Kidney glomerular epithelial cell (primary cell): Measurements from ENCODE around the gene ABCG8.
"Not testable (repeated sequence)": the region's sequence is repeated elsewhere in the genome, so short reads cannot be mapped to it uniquely, and the experiment has no call there.

Experiments used
- DNase-seq: peaks from one replicate; lab custom pipeline; 2025; lab: John Stamatoyannopoulos, UW

The ABCG8 gene

DNA sequence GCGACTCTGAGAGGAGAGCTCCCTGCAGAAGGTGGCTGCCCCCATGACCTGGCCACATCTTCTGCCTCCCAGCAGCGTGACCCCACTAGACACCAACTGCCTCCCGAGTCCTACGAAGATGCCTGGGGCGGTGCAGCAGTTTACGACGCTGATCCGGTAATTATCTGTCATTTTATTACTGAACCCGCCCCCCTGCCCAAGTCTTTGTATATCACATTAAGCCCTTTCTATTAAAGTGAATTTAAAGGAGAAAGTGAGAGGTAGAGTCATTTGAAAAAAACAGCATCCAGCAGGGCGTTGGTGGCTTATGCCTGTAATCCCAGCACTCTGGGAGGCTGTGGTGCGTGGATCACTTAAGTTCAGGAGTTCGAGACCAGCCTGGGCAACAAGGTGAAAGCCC is 33.4 kb downstream of the ABCG8 start:
- DNase-seq = no peak

DNA sequence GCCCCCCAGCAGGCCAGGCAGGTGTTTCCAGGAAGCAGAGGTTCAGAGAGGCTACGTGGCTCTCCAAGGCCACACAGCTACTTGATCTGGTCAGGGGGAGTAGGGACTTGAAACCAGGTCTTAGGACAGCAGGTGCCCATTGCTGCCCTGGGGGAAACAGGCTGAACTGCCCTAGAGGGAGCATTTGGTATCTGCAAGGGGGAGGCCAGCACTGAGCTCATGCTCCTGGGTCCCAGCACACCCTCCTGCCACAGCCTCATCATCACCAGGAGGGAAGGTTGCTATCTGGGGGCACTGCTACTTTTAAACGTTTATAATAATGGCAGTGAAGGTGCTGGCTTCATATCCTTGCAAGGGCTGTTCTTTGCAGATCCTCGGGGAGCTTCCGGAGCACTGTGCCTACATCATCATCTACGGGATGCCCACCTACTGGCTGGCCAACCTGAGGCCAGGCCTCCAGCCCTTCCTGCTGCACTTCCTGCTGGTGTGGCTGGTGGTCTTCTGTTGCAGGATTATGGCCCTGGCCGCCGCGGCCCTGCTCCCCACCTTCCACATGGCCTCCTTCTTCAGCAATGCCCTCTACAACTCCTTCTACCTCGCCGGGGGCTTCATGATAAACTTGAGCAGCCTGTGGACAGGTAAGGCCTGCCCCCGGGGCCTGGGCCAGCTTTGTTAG is 36.1 kb downstream of the ABCG8 start:
- no peak for DNase-seq

DNA sequence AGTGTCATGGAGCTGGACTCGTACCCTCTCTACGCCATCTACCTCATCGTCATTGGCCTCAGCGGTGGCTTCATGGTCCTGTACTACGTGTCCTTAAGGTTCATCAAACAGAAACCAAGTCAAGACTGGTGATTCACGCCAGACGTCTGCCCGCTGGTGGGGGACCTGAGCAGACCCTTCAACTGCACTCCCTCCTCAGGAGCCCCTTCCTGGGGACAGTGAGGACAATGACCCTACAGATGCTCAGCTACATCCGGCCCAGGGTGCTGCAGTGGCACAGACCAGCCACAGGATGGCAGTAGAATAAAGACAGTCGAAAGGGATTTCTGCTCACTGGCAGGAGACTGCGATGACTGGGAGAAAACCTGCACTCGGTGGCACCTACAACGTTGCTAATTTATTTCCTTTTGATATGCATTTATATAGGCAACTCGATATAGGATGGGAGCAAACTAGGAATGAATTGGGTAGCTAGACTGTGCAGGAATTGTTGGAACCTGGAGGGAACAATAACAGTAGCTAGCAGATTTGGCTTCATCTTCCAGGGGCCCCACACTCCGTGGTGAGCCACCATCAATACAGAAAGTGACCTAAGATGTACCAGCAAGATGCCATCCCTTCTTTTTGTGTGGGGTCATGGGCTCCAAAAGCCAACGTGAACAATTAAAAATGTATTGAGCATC is 39.2 kb downstream of the ABCG8 start:
- peak; percentile 47 for DNase-seq

DNA sequence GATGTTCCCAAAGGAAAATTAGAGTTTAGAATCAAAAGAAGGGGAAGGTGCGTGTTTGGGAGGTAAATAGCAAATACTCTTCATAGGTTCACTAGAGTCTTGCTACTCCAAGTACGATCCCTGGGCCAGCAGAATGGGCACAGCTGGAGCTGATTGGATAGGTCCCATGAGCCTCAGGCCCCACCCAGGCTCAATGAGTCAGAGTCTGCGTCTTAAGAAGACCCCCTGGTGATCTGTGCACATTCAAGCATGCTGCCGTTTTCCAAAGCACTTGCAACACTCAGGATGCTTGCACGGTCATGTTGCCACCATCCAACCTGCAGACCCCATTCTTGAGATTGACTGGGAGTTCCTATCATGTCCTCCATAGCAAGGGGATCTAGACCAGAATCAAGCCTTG is 40.5 kb downstream of the ABCG8 start:
- DNase-seq = no peak

DNA sequence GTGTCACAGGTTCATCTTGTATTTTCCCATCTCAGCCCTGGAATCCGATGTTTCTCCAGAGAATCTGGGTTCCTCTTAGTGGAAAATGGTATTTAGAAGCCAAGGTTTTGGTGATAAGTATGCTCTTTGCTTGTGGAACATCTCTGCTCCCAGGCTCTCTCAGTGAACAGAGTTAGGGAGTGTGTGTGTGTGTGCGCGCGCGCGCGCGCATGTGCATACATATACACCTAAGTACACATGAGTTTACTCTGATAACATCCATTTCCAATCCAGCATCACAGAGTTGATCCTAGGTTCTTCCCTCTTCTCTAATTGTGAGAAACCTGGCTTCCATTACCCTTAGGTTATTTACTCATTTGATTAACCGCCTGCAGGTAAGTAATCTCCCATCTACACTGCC is 41.7 kb downstream of the ABCG8 start:
- DNase-seq = no peak

DNA sequence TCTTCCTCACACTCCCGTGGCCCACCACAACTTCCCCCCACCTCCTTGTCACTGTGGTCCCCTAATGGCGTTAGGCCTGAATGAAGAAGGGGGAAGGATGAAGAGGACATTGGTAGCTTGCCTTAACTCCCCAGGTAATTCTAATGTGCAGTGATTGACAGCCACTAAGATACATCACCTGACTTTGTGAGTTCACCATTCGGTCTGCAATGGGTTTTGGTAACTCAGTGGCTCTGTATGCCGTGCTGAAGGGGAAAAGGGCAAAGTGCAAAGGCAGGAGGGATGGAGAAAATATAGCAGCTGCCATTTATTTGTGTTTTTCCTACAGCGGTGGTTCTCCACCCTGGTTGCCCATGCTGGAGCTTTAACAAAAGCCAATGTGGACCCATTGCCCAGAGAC is 42.2 kb downstream of the ABCG8 start:
- DNase-seq = no peak

DNA sequence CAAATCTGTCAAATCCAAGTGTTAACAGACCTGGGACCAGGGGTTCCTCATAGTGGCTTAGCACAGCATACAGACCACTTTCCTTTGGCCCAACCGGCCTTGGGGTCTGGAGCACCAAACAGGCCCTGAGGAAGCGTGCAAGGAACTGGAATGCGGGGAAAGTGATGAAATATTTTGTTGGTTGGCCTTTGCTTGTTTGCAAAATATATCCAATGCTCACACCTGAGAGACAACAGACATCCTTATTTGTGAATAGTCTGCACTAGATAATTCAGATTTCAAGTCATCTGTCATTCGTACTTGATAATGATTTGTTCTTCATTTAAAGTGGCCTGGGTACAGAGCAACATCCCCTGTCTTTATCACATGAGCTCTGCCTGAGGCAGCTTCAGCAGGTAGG is 43.5 kb downstream of the ABCG8 start:
- no peak for DNase-seq

DNA sequence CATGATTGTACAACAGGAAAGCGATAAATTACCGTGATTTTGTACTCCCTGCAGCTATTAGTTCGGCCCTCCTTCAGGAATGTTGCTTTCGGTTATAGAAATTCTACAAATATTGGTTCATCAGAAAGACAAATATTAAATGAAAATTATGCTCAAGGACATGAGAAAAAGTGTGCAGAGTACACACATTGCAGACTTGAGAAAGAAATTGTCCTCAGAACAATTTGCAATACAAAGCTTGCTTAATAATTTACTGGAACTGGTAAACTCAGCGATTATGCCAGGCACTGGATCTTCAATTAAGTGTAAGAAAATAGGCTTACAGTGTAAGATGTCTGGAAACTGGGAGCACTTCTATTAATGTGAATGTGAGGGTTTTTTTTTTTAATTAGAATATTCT is 45.9 kb downstream of the ABCG8 start:
- no peak for DNase-seq

DNA sequence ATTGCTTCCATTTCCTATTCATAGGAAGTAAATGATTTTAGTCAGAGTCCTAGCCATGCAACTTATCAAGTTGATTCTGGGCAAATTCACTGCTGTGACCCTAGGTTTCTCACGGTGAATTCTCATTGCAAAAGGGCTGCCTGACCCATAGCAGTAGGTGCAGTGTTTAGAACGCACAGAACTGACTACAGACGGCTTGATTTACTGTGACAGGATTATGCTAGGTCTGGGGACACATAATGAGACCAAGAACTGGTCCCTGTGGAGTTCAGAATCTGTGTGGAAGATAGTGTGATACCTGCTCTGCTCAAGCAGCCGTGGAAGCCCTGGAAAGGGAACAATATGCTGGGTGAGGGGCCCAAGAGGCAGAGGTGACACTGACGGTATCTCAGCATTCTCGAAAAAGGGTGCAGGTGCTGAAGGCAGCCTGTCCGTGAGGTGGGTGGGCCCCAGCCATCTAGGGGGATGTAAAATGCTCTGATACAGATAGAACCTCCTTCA is 46.4 kb downstream of the ABCG8 start:
- no peak for DNase-seq

DNA sequence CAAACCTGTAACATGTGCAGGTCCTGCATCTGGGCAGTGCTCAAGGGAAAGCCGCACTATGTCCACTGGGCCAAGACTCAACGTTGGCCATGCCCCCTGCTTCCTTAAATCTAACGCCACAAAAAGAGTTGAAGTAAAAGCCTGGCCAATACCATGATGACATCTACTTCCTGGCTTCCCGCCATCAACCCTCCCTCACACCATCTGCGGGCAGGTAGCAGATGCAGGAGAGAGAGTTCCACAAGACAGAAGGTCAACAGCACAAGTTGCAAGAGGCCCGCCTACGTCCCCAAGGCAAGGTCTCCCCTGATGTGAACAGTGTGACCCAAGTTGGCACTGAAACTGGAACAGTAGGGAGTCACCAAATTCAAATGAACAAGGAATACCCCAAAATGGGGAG is 48.4 kb downstream of the ABCG8 start:
- DNase-seq = no peak

DNA sequence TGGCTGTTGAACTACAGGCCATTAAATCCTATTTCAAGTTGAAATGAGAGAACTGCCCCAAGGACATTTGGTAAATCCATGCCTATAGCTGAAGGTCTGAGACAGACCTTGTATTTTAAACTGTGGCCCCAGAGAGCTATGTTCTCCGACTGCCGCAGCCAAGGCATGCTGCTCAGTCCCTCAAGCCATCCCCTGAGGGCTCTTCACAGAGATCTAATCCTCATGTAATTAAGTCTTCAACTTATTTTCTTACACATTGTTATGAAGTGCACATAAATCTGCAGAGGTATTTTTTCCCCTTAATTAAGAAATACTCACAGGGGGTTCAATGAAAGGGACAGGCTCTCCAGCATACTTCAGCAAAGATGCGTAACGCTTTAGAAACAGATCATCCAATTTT is 50.6 kb downstream of the ABCG8 start:
- DNase-seq = no peak

DNA sequence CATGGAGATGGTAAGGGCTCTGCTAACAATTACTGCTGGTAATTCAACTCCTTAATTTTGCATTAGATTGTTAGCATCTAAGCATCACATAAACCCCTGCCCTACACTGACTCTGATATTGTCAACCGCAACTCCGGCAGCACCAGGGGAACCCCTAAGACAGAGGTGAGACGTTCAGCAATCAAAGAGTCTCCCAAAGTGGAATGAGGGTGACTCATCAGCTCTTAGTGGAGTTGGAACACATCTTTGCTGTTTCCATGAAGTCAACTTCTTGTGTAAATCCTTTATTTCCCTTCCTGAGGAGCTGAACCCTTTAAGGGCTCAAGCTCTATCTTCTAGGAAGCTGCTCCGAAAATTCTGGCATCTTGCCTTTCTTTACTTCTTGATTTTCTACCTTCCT is 52.1 kb downstream of the ABCG8 start:
- DNase-seq = no peak

DNA sequence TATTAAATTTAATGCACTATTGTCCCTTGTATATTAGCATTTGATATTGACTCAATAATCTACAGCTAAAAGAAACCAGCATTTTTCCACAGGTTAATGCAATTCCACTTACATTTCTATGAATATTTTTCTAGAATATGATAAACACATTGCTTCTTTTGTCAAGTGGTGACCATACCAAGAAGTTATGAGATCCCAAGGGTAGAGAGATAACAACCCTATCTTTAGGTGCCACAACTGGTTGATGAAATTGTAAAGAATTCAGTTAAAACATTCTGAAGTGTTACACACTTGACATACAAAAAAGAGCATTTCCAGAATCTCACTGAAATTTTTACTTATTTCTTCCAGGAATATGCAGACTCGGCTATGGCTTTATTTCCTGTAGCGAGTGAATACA is 56.0 kb downstream of the ABCG8 start:
- no peak for DNase-seq

DNA sequence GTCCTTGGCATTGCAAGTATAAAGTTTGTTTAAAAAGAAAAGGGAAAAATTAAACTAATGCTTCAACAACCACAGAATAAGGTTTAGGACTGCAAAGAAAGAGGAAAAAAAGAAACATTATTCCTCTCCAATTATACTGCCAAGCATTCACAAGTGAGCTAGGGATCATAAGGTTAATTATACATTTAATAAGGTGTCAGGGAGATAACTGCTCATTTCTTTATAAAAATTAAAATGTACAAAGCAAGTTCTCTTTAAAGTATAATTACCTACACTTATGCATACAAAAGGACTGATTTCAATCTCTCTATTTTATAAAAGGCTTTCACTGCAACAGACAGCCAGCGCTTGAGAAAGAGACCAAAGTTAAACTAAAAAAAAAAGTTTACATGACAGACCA is 58.1 kb downstream of the ABCG8 start:
- no peak for DNase-seq

DNA sequence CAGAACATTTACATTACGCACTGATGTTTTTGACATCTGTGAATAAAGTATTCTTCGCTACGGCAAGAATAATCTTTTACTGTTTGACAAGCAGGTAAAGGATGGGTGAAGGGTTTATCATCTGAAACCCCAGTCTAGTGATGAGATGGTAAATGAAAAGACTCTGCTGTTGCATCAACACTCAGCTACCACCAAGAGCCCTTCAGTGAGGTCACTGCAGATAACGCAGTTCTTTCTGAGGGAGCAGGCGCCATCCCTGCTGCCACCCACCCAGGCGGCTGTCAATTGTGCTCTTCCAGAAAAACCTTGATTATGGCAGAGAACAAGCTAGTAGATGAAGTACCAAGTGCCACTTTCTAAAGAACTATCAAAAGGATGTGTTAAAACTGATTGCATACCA is 58.7 kb downstream of the ABCG8 start:
- no peak for DNase-seq

DNA sequence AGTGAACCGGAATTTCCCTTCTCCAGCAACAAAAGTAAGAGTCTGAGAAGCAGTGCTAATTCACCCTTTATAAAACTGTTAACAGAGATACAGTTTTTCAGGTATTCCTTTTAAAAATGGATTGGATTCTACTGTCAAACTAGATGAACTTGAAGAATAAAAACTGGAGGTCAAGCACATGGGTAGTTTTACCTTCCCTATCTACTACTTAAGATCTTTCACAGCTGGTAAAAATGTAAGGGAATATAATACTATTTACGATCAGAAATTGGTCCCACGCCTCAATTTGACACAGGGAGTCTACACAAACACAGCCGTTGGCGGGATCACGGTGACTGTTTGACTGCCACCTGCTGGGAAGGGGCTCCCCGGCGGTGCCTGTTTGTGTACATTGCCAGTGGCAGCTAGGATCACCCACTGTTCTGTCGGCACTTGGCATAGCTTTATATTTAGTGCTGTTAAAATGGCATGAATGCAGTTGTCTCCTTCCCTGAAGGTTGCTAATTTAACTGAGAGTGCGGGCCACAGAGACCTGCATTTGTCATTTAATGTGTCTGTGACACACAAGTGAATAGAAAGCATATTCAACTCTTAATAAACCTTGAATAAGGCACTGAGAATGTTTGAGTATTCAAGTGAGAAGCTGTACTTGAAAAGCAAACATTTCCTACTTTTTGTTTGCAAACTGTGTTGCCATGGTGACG is 59.5 kb downstream of the ABCG8 start:
- DNase-seq = no peak

DNA sequence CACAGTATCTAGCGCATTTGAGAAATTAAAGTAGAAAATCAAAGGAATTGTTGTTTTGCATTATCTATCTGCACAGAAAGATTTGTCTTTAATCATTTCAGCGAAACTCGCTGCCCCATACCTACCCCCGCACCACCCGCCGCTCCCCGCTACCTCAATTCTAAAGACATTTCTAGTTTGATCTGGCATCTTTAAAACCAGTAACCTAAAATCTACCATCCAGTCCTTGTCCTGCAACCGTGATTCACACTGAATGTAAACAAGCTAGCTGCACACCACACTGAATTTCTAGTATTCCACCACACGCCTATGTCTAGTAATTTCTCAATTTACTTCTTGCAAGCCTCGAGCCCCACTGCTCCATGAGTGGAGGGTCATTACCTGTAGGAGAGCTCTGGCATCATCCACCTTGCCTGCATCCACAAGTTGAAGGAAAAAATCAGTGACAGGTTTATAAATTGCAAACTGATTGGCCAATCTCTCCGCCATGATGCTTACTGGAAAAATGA is 60.1 kb downstream of the ABCG8 start:
- no peak for DNase-seq

DNA sequence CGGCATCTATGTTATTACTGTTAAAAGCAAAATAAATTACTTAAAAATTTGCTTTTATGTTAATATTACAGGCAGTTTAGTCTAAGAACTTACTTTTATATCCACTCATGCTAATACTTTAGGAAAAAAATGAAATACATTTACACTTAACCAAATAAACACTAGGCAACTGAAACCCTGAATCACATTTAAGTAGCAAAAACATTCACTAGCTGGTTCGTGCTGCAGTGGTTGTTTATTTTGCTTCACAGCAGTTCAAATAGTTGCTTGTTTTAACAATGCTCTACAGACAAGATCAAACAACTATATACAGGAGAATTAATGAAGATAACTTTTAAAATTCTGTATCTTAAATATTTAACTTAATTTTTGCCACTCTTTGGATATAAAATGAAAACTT is 60.8 kb downstream of the ABCG8 start:
- no peak for DNase-seq

DNA sequence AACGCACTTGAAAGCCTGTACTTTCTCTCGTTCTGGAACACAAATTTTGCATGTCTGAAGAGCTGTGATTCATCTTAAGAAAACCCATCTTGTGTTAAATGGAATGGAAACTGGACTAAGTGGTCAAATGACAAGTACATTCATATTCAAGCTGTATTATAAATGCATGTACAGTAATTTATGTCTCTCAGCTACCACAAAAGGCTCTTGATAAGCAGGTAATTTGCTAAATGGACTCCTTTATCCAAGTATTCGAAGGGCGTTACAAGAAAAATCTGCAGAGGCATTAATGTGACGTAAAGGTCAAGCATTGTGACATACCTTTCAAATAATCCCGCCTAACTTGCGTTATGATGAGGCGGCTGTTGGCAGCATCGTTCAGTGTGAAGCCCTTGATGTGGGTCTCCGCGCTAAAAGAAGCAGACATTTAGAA is 66.6 kb downstream of the ABCG8 start:
- DNase-seq = peak; percentile 37

DNA sequence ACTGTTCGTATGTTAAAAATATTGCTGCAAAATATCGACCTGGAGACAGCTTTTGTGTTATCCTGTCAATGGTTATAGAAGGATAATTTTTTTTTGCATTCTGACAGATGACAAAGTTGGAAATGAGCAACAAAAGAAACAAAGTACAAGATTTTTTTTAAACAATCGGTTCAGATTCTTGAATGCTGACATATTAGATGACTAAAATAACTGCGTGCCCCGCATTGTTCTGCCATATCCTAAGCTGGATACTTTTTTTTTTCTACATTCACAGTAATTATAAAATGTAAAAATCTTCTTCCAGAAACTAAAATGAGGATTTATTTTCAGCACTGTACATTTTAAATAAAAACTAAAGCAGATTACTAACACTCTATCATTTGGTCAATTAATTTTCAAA is 67.1 kb downstream of the ABCG8 start:
- DNase-seq = no peak

DNA sequence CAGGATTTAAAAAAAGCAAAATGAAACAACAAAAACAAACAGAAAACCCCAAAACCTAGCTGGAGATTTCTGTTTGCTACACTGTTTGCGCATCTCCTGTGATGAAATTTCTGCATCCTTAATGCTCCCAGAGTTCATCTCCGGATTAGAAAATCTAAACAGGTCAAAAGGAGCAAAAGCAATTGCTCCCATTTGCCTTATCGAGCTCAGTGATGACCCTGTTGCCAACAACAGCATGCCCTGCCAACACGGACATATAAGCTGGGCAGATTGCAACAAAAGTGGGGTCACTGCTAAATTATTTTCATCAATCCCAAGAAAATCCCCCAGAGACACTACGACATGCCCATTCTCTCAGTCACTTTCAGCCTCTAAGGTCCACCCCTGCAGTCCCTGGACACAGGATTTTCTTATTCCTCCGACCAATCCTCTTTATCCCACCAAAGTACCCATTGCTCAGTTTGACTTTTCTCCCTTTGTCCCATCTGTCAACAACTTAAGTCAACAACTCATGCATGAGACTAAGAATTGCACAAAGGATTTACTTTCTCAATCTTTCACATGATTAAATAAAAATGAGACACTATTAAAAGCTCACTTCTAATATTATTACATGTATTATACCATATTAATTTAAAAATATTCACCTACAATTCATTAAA is 67.8 kb downstream of the ABCG8 start:
- DNase-seq = no peak

DNA sequence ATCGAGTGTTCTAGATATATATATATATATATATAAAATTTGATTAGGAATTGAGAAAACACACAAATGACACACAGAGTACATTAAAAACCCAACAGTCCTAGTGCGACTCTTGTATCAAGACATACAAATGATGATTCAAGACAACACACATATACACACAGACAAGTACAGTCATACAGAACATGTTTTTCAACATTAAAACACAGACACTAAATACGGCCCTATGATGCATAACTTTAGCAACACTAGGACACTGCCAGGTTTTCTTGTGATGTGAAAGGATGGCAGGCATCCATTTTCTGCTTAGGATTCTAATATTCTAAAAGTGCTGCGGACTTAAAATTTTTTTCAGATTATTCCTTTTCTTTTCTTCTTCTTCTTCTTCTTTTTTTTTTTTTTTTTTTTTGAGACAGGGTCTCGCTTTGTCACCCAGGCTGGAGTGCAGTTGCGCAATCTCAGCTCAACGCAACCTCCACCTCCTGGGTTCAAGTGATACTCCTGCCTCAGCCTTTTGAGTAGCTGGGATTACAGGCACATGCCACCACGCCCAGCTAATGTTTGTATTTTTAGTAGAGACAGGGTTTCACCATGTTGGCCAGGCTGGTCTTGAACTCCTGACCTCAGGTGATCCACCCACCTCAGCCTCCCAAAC is 72.5 kb downstream of the ABCG8 start:
- DNase-seq = not testable (repeated sequence)
